ENCODE results near the gene THOC3. TPM values are rescaled to one million over a fixed set of nuclear protein-coding genes. Genes with fewer than 3 reads are reported as not detected.

Gene THOC3
- total and polyA plus RNA-seq, 2 of the 8 experiments (the other 6 are each of a cell fraction or from before 2014, with no cell fraction given), result 60.2 to 82.7 TPM

DNA sequence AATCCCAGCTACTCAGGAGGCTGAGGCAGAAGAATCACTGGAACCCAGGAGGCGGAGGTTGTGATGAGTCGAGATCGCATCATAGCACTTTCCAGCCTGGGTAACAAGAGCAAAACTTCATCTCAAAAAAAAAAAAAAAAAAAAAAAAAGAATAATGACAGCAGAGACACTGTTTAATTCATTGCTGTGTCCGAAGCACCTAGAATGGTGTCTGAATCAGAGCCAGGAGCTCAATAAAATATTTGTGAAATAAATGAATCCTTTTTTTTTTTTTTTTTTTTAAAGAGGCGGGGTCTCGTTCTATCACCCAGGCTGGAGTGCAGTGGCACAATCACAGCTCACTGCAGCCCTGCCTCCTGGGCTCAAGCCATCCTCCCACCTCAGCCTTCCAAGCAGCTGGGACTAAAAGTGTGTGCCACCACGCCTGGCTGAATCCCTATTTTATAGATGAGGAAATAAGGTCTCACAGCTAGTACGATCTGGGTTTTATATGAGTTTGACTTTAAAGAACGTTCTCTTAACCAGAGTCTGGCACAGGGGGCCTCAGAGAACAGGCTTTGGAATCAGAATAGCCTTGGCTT, 47.8 kb downstream of the THOC3 start (continued):
- TF ChIP-seq HDAC6 (IDR thresholded peaks at IDR 0.05; ENCODE audit: low read depth, low read length), result no peak
- TF ChIP-seq, protein P1, sequence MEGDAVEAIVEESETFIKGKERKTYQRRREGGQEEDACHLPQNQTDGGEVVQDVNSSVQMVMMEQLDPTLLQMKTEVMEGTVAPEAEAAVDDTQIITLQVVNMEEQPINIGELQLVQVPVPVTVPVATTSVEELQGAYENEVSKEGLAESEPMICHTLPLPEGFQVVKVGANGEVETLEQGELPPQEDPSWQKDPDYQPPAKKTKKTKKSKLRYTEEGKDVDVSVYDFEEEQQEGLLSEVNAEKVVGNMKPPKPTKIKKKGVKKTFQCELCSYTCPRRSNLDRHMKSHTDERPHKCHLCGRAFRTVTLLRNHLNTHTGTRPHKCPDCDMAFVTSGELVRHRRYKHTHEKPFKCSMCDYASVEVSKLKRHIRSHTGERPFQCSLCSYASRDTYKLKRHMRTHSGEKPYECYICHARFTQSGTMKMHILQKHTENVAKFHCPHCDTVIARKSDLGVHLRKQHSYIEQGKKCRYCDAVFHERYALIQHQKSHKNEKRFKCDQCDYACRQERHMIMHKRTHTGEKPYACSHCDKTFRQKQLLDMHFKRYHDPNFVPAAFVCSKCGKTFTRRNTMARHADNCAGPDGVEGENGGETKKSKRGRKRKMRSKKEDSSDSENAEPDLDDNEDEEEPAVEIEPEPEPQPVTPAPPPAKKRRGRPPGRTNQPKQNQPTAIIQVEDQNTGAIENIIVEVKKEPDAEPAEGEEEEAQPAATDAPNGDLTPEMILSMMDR (IDR thresholded peaks at IDR 0.05; ENCODE audit: control extremely low read depth in 1 of 3, insufficient read depth in 1 of 3, low read depth in 1 of 3, low read length in 3 of 3), result no peak
- TF ChIP-seq KDM1A (IDR thresholded peaks at IDR 0.05; ENCODE audit: borderline replicate concordance, low read length), result no peak
- TF ChIP-seq, protein P2, sequence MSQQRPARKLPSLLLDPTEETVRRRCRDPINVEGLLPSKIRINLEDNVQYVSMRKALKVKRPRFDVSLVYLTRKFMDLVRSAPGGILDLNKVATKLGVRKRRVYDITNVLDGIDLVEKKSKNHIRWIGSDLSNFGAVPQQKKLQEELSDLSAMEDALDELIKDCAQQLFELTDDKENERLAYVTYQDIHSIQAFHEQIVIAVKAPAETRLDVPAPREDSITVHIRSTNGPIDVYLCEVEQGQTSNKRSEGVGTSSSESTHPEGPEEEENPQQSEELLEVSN (IDR thresholded peaks at IDR 0.05), result no peak
- TF ChIP-seq CBX5 (IDR thresholded peaks at IDR 0.05; ENCODE audit: low read depth, low read length), result no peak
- TF ChIP-seq POU5F1 (IDR thresholded peaks at IDR 0.05; ENCODE audit: low read depth, low read length), result no peak
- no peak for TF ChIP-seq GTF2F1 (IDR thresholded peaks at IDR 0.05; ENCODE audit: borderline replicate concordance, low read depth, low read length)
